Neural cell (in vitro differentiated cells): Measurements from ENCODE around the gene LPXN.
"Not testable (repeated sequence)": the region's sequence is repeated elsewhere in the genome, so short reads cannot be mapped to it uniquely, and the experiment has no call there.

Experiments
- EP300 ChIP-seq: fragments of 450-650 bp; conservative IDR thresholded peaks from 2 replicates; pipeline ENCODE4 v1.6.1; 2014; ENCODE audit warnings: antibody characterized with exemption, mild to moderate bottlenecking, moderate library complexity; ENCODE audit not compliant: poor library complexity, severe bottlenecking
- EZH2 ChIP-seq: fragments of 200-600, 300-800 bp; shearing (Covaris generic), sonication (generic); IDR thresholded peaks from 2 replicates; pipeline ENCODE4 v1.6.1; 2014; ENCODE audit warnings: antibody characterized with exemption, low read length, borderline replicate concordance, mild to moderate bottlenecking; ENCODE audit not compliant: insufficient read depth, poor library complexity, severe bottlenecking
- POLR2AphosphoS5 ChIP-seq: IDR thresholded peaks from 2 replicates; pipeline ENCODE4 v1.6.1; 2012
- SMC3 ChIP-seq: fragments of 450-650 bp; conservative IDR thresholded peaks from 2 replicates; pipeline ENCODE4 v1.6.1; 2014; ENCODE audit warnings: antibody characterized with exemption, mild to moderate bottlenecking, moderate library complexity; ENCODE audit not compliant: poor library complexity
- TAF1 ChIP-seq: IDR thresholded peaks from 2 replicates; pipeline ENCODE4 v1.6.1; 2012; ENCODE audit warnings: low read depth
- TF ChIP-seq, protein P1 (sequence below): fragments of 450-650 bp; IDR thresholded peaks from 2 replicates; pipeline ENCODE4 v1.5.1; 2014; ENCODE audit warnings: antibody characterized with exemption, mild to moderate bottlenecking, moderate library complexity; ENCODE audit not compliant: poor library complexity, severe bottlenecking
- TF ChIP-seq, protein P2 (sequence below): IDR thresholded peaks from 2 replicates; pipeline ENCODE4 v1.6.1; 2012; ENCODE audit warnings: borderline replicate concordance

DNA sequence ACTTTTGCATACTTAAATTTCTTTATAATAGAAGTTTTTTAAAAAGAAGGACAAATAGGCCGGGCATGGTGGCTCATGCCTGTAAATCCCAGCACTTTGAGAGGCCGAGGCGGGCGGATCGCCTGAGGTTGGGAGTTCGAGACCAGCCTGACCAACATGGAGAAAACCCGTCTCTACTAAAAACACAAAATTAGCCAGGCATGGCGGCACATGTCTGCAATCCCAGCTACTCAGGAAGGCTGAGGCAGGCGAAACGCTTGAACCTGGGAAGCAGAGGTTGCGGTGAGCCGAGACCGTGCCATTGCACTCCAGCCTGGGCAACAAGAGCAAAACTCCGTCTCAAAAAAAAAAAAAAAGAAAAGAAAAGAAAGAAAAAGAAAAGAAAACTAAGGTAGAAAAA is 2.8 kb downstream of the LPXN start:
- TF ChIP-seq, protein P1, sequence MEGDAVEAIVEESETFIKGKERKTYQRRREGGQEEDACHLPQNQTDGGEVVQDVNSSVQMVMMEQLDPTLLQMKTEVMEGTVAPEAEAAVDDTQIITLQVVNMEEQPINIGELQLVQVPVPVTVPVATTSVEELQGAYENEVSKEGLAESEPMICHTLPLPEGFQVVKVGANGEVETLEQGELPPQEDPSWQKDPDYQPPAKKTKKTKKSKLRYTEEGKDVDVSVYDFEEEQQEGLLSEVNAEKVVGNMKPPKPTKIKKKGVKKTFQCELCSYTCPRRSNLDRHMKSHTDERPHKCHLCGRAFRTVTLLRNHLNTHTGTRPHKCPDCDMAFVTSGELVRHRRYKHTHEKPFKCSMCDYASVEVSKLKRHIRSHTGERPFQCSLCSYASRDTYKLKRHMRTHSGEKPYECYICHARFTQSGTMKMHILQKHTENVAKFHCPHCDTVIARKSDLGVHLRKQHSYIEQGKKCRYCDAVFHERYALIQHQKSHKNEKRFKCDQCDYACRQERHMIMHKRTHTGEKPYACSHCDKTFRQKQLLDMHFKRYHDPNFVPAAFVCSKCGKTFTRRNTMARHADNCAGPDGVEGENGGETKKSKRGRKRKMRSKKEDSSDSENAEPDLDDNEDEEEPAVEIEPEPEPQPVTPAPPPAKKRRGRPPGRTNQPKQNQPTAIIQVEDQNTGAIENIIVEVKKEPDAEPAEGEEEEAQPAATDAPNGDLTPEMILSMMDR: not testable (repeated sequence)
- not testable (repeated sequence) for TF ChIP-seq EP300, TAF1, SMC3, POLR2AphosphoS5, EZH2
- TF ChIP-seq, protein P2, sequence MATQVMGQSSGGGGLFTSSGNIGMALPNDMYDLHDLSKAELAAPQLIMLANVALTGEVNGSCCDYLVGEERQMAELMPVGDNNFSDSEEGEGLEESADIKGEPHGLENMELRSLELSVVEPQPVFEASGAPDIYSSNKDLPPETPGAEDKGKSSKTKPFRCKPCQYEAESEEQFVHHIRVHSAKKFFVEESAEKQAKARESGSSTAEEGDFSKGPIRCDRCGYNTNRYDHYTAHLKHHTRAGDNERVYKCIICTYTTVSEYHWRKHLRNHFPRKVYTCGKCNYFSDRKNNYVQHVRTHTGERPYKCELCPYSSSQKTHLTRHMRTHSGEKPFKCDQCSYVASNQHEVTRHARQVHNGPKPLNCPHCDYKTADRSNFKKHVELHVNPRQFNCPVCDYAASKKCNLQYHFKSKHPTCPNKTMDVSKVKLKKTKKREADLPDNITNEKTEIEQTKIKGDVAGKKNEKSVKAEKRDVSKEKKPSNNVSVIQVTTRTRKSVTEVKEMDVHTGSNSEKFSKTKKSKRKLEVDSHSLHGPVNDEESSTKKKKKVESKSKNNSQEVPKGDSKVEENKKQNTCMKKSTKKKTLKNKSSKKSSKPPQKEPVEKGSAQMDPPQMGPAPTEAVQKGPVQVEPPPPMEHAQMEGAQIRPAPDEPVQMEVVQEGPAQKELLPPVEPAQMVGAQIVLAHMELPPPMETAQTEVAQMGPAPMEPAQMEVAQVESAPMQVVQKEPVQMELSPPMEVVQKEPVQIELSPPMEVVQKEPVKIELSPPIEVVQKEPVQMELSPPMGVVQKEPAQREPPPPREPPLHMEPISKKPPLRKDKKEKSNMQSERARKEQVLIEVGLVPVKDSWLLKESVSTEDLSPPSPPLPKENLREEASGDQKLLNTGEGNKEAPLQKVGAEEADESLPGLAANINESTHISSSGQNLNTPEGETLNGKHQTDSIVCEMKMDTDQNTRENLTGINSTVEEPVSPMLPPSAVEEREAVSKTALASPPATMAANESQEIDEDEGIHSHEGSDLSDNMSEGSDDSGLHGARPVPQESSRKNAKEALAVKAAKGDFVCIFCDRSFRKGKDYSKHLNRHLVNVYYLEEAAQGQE: not testable (repeated sequence)
